GM12874 (cell line): ENCODE data around the gene BZW2.

Experiments used
- TF ChIP-seq, protein P1 (sequence below): IDR thresholded peaks from 2 replicates; pipeline ENCODE4 v1.5.1; 2011; ENCODE audit warnings: low read depth, mild to moderate bottlenecking, control low read depth, low read length, moderate library complexity; ENCODE audit not compliant: insufficient read depth

BZW2 gene

DNA sequence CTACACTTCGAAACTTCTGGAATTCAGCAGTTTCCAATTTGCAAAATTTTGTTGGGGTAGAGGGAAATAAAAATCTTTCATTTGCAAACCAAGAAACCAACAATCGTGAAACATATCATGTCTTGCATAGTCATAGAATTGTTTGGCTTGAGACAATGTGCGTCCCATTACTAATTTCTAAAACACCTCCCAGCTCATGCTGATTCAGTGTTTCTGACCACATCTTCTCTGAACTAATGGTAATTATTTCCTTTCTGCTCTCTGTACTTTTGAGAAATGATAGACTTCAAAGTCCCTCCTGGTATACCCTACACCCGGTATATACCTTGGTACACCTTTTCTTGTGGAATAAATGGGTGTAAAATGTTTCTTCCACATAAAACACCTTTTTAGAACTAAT, 65.7 kb downstream of the BZW2 start:
- TF ChIP-seq, protein P1, sequence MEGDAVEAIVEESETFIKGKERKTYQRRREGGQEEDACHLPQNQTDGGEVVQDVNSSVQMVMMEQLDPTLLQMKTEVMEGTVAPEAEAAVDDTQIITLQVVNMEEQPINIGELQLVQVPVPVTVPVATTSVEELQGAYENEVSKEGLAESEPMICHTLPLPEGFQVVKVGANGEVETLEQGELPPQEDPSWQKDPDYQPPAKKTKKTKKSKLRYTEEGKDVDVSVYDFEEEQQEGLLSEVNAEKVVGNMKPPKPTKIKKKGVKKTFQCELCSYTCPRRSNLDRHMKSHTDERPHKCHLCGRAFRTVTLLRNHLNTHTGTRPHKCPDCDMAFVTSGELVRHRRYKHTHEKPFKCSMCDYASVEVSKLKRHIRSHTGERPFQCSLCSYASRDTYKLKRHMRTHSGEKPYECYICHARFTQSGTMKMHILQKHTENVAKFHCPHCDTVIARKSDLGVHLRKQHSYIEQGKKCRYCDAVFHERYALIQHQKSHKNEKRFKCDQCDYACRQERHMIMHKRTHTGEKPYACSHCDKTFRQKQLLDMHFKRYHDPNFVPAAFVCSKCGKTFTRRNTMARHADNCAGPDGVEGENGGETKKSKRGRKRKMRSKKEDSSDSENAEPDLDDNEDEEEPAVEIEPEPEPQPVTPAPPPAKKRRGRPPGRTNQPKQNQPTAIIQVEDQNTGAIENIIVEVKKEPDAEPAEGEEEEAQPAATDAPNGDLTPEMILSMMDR = no peak

DNA sequence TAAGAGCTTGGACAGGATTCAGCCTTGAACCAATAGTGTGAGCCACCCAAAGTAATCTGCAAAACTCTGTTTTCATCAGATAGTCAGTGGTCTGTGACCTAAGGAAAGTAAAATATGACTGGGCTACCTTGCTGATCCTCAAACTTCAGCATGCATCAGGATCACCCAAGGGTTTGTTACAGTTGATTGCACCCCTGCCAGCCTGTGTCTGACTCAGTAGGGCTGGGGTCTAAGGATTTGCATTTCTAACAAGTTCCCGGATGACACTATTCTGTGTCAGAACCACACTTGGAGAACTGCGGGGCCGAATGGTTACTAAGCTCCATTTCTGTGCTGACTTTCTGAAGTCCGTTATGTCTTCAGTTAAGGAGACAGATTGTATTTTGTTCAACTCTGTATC, 66.9 kb downstream of the BZW2 start:
- TF ChIP-seq, protein P1 = no peak

DNA sequence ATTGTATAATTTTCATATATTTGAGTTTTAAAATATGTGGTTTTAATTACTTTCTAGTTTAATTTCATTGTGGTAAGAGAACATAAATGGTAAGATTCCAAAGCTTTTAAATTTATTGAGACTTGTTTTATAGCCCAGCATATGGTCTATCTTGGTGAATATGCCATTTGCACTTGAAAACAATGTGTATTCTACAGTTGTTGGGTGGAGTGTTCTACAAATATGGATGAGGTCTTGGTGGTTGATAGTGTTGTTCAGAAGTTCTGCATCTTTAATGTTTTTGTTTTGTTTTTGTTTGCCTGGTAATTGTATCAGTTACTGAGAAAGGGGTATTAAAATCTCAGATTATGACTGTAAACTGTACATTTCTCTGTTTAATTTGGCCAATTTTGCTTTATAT, 69.9 kb downstream of the BZW2 start:
- TF ChIP-seq, protein P1 = no peak

DNA sequence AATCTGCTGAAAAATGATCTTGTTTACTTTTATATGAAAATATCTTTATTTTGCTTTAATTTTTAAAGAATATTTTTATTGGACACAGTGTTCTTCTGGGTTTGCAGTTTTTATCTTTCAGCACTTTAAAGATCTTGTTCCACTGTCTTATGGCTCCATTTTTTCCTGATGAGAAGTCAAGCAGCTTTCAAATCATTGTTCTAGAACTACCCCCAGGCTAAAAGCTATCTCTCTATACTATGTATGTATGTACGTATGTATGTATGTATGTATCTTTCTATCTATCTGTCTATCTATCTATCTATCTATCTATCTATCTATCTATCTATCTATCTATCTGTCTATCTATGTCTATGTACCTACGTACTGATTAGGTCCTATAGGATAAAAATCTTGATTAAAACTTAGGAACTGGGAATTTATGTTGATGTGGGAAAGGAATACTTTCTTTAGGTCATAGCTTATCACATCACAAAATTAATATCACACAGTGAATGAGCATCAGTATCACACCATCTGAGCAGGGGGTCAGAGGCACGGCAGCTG, 72.2 kb downstream of the BZW2 start:
- TF ChIP-seq, protein P1 = no peak

DNA sequence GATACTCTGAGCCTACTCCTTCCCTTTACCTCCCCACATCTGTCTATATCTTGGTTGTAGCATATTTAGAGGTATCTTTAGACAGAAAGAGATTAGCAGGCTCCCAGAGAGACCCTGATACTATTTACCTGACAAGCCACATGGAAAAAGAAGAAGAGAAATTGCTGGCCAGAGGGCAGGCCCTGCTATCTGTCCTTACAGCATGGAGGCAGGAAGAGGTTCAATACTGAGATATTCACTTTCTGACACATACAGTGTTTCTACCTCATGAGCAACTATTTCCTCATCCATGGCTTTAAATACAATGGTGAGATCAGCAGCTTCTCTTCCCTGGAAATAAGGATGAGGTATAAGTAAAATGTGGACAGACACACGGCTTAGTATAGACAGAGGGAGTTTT, 73.7 kb downstream of the BZW2 start:
- TF ChIP-seq, protein P1 = no peak

DNA sequence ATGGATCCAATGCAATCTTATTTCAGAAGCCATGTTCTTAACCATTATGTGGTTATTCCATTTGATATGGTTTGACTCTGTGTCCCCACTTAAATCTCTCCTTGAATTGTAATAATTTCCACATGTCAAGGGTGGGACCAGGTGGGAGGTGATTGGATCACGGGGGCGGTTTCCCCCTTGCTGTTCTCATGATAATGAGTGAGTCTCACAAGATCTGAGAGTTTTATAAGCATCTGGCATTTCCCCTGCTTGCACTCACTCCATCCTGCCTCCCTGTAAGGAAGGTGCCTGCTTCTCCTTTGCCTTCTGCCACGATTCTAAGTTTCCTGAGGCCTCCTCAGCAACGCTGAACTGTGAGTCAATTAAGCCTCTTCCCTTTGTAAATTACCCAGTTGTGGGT, 75.6 kb downstream of the BZW2 start:
- TF ChIP-seq, protein P1 = no peak

DNA sequence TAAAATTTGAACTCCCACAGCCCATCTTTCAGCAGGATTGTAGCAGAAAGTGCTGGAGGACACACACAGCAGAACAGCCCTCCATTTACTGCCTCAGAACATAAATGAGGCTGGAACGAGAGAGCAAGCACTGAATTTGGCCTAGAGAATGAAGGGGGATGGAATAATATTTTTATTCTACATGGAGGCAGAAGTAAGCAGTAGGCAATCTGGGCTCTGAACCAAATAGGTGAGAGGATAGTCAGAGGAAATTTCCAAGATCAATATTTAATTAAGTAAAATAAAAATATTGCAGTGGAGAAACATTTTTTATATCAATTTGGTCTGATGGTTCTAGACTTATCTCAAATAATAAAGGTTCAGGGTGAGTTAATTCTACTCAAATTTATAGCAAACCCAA, 78.4 kb downstream of the BZW2 start:
- TF ChIP-seq, protein P1 = no peak
